Psoas muscle (tissue), 7 donors: ENCODE results near the gene C18orf54. TPM values are rescaled to one million over a fixed set of nuclear protein-coding genes. Genes with fewer than 3 reads are reported as not detected.

Experiments
- polyA plus RNA-seq, 3 donors: library from polyadenylated mRNA; stranded (reverse); fragments of 200-250 nt; gene quantifications; one replicate each; pipeline ENCODE4 v1.2.3, GENCODE V29; 2013
- total RNA-seq, 4 donors: library from RNA; stranded (reverse); fragmentation: NEBNext Ultra II Directional in 2 of 4; extraction: Animal tissue kit (Norgen Biotek cat#: 25700) in 2 of 4; gene quantifications; one replicate each; pipeline versions ENCODE4 v1.2.1 to v1.2.4, GENCODE V29; 2021 to 2023
- donor health status: healthy with polysubstance abuse.
- donor health status: DM: no; HTN: no; CAD: no; lungs with moderate emphysema.
- donor health status: Bipolar disorder and iron deficiency.
- donor health status: healthy.
- donor health status: DM: no; HTN: no; CAD: no.
- donor health status: DM: no; HTN: no; CAD: no.
- donor health status: DM: yes; HTN: yes; CAD: no.

Gene C18orf54
- total and polyA plus RNA-seq, 7 donors, result 0.11 to 1.0 (median 0.29) TPM

Other genes with a start within 250 kb of the C18orf54 start
- gene MBD2, start 133.2 kb upstream of the C18orf54 start, total RNA-seq, result 10 to 100 TPM; 26.9 to 44.7 (median 31.2) TPM
- 10 to 100 TPM; 16.0 to 23.4 (median 16.8) TPM for gene MBD2, start 133.2 kb upstream of the C18orf54 start, polyA plus RNA-seq
- gene POLI, start 88.4 kb upstream of the C18orf54 start, total RNA-seq, result 10 to 100 TPM in 2 of 4 donors, 1 to 10 TPM in 2; 8.1 to 13.9 (median 10.7) TPM
- gene POLI, start 88.4 kb upstream of the C18orf54 start, polyA plus RNA-seq, result 10 to 100 TPM in 1 of 3 donors, 1 to 10 TPM in 2; 5.8 to 12.6 (median 8.0) TPM
- gene STARD6, start within 50 bp of the C18orf54 start, total RNA-seq, result not detected
- not detected for gene STARD6, start within 50 bp of the C18orf54 start, polyA plus RNA-seq
- not detected for gene DYNAP, start 233.3 kb downstream of the C18orf54 start, total RNA-seq
- not detected for gene DYNAP, start 233.3 kb downstream of the C18orf54 start, polyA plus RNA-seq